ENCODE results near the gene FHOD1. TPM values are rescaled to one million over a fixed set of nuclear protein-coding genes. Genes with fewer than 3 reads are reported as not detected.
A peak's percentile ranks its signal among the peaks of the same experiment; 100 is the strongest.

Gene FHOD1
- polyA plus RNA-seq, 3 donors = 5.1 to 152 (median 5.5) TPM

GRCh38 chr16:67206129-67206837, 41.0 kb downstream of the FHOD1 start:
- no peak overlapping the region for H3K4me2 ChIP-seq (replicated peaks; ENCODE audit: extremely low read depth, low read length, poor library complexity, severe bottlenecking)
- no peaks in the 10 kb centered on the region for H3K4me1 Mint-ChIP-seq
- no peak overlapping the region for H3K27ac ChIP-seq (ENCODE audit: low read depth in 1 of 2, low read length in 2 of 2)
- H3K4me1 ChIP-seq (ENCODE audit: control insufficient read depth in 1 of 2, insufficient read depth in 2 of 2, low read length in 2 of 2) = no peaks in the 10 kb centered on the region
- peaks cover 3% of the 10 kb centered on the region for H4K20me1 ChIP-seq (ENCODE audit: insufficient read depth, low read length)
- H2AFZ ChIP-seq (ENCODE audit: insufficient read depth, low read depth, low read length, poor library complexity, severe bottlenecking) = no peak overlapping the region
- H3K27me3 Mint-ChIP-seq (ENCODE audit: low read depth in 3 of 3) = peaks cover 0 to 6% (median 3%) of the 10 kb centered on the region in 3 donors
- no peaks in the 10 kb centered on the region for H3K9me3 ChIP-seq (replicated peaks in 1 of 2; ENCODE audit: control insufficient read depth in 1 of 2, insufficient read depth in 1 of 2, low read length in 2 of 2)
- H3K9ac ChIP-seq (ENCODE audit: insufficient read depth, low read length, poor library complexity, severe bottlenecking) = no peak overlapping the region
- H3K36me3 Mint-ChIP-seq = peaks cover 30 to 53% of the 10 kb centered on the region in 2 donors
- no peaks in the 10 kb centered on the region for H3K27me3 ChIP-seq (ENCODE audit: control insufficient read depth in 2 of 2, insufficient read depth in 2 of 2, low read length in 2 of 2)
- intact Hi-C loops (cut with micrococcal nuclease) = no loop called here
- no peak for DNase-seq
- H3K27ac Mint-ChIP-seq = peak overlapping the region in 1 of 7 donors; percentile 42
- H3K36me3 ChIP-seq (replicated peaks in 1 of 2; ENCODE audit: control insufficient read depth in 1 of 2, insufficient read depth in 2 of 2, low read length in 2 of 2) = peaks cover 33 to 47% of the 10 kb centered on the region in 2 donors
- peaks cover 0 to 2% (median 0%) of the 10 kb centered on the region in 7 donors for H3K9me3 Mint-ChIP-seq
- no peak for TF ChIP-seq CTCF (IDR thresholded peaks at IDR 0.05)
- no peak overlapping the region for H3K4me3 Mint-ChIP-seq
- WGBS (ENCODE audit: insufficient coverage) = over 99% methylated on average over 8 of the region's 8 CpGs
- no peak overlapping the region for H3K4me3 ChIP-seq (replicated peaks in 1 of 3; ENCODE audit: low read depth in 2 of 3, low read length in 3 of 3)
- H3K79me2 ChIP-seq (ENCODE audit: insufficient read depth, low read length) = no peaks in the 10 kb centered on the region

DNA sequence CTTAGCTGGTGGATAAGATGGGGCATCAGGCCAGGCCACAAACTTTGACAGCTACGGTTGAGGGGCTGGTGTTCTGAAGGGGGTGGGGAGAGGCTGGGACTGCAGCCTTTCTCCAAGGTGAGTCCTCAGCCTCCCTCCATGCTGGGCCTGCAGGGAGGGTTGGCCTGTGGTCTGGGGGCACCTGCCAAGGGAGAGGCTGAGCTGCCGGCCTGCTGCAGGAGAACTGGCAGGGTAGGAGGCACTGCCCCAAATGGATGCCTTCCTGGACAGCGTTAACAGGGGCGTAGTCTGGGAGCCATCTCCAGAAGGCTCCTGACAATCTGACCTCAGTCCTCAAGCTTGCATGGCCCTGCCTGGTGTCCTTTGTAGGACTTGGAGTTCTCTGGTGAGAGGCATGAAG, 43.2 kb downstream of the FHOD1 start:
- no peak overlapping the region for H3K9ac ChIP-seq (ENCODE audit: insufficient read depth, low read length, poor library complexity, severe bottlenecking)
- no peak overlapping the region for H3K4me2 ChIP-seq (replicated peaks; ENCODE audit: extremely low read depth, low read length, poor library complexity, severe bottlenecking)
- H3K4me3 ChIP-seq (replicated peaks in 1 of 3; ENCODE audit: low read depth in 2 of 3, low read length in 3 of 3) = no peak overlapping the region
- no peaks in the 10 kb centered on the region for H3K9me3 ChIP-seq (replicated peaks in 1 of 2; ENCODE audit: control insufficient read depth in 1 of 2, insufficient read depth in 1 of 2, low read length in 2 of 2)
- H3K27me3 ChIP-seq (ENCODE audit: control insufficient read depth in 2 of 2, insufficient read depth in 2 of 2, low read length in 2 of 2) = no peaks in the 10 kb centered on the region
- TF ChIP-seq CTCF (IDR thresholded peaks at IDR 0.05) = no peak
- Mint-ChIP-seq H3K4me3 (no peak overlapping the region), H3K36me3 (peaks cover 38 to 65% of the 10 kb centered on the region in 2 donors), H3K4me1 (peaks cover 2% of the 10 kb centered on the region), H3K27me3 (ENCODE audit: low read depth in 3 of 3) (peaks cover 0 to 5% (median 1%) of the 10 kb centered on the region in 3 donors), H3K27ac (peak overlapping the region in 1 of 7 donors; percentile 10), H3K9me3 (peaks cover 0 to 2% (median 0%) of the 10 kb centered on the region in 7 donors)
- no peak for DNase-seq
- intact Hi-C loops (cut with micrococcal nuclease) = no loop called here
- peaks cover 9% of the 10 kb centered on the region for H4K20me1 ChIP-seq (ENCODE audit: insufficient read depth, low read length)
- H3K79me2 ChIP-seq (ENCODE audit: insufficient read depth, low read length) = no peaks in the 10 kb centered on the region
- no peak overlapping the region for H2AFZ ChIP-seq (ENCODE audit: insufficient read depth, low read depth, low read length, poor library complexity, severe bottlenecking)
- 94% methylated on average over 3 of the region's 4 CpGs for WGBS (ENCODE audit: insufficient coverage)
- no peak overlapping the region for H3K27ac ChIP-seq (ENCODE audit: low read depth in 1 of 2, low read length in 2 of 2)
- peaks cover 43 to 60% of the 10 kb centered on the region in 2 donors for H3K36me3 ChIP-seq (replicated peaks in 1 of 2; ENCODE audit: control insufficient read depth in 1 of 2, insufficient read depth in 2 of 2, low read length in 2 of 2)
- H3K4me1 ChIP-seq (ENCODE audit: control insufficient read depth in 1 of 2, insufficient read depth in 2 of 2, low read length in 2 of 2) = no peaks in the 10 kb centered on the region

Data from CD14-positive monocyte (primary cell).